HG02588 (cell line): Measurements from ENCODE around the gene RDH8.

ENCODE experiments used
- ATAC-seq: cut with Tn5 transposase; IDR thresholded peaks from one replicate; pipeline ENCODE4 v1.9.1; 2021; ENCODE audit warnings: mild to moderate bottlenecking, moderate library complexity; ENCODE audit not compliant: unreplicated experiment

RDH8 gene

GRCh38 chr19:10013316-10013715 lies at the start of gene RDH8:
TSS of gene RDH8 (plus strand) at chr19:10013483. CDS start at chr19:10013498, 15 bp downstream.
- no peak for ATAC-seq

GRCh38 chr19:9966024-9966423 lies 47.3 kb upstream of the RDH8 start:
- ATAC-seq, result no peak

GRCh38 chr19:9966448-9966847 lies 46.8 kb upstream of the RDH8 start:
- no peak for ATAC-seq

- ATAC-seq, result no peak
These were observed 46.0 kb upstream of the RDH8 start for GRCh38 chr19:9967326-9967725.

- no peak for ATAC-seq
These were observed 44.2 kb upstream of the RDH8 start for GRCh38 chr19:9968820-9969687.

GRCh38 chr19:9969688-9969975 lies 43.7 kb upstream of the RDH8 start:
- ATAC-seq, result no peak

- ATAC-seq, result no peak
These were observed 42.8 kb upstream of the RDH8 start for GRCh38 chr19:9970481-9970880.

GRCh38 chr19:9971166-9971897 lies 42.0 kb upstream of the RDH8 start:
- no peak for ATAC-seq

GRCh38 chr19:9972103-9972502 lies 41.2 kb upstream of the RDH8 start:
- ATAC-seq, result no peak

- no peak for ATAC-seq
These were observed 31.6 kb upstream of the RDH8 start for GRCh38 chr19:9981406-9982260.

GRCh38 chr19:9986787-9987281 lies 26.4 kb upstream of the RDH8 start:
- no peak for ATAC-seq

- ATAC-seq, result no peak
These were observed 23.8 kb upstream of the RDH8 start for GRCh38 chr19:9989504-9989903.

- no peak for ATAC-seq
These were observed 21.7 kb upstream of the RDH8 start for GRCh38 chr19:9991425-9992191.

- no peak for ATAC-seq
These were observed 18.2 kb upstream of the RDH8 start for GRCh38 chr19:9995084-9995483.

GRCh38 chr19:9995999-9996398 lies 17.3 kb upstream of the RDH8 start:
- ATAC-seq, result no peak

- ATAC-seq, result no peak
These were observed 16.7 kb upstream of the RDH8 start for GRCh38 chr19:9996541-9996940.

- no peak for ATAC-seq
These were observed 13.0 kb upstream of the RDH8 start for GRCh38 chr19:10000171-10000826.

- ATAC-seq, result no peak
These were observed 11.4 kb upstream of the RDH8 start for GRCh38 chr19:10001899-10002298.

- ATAC-seq, result no peak
These were observed 10.0 kb upstream of the RDH8 start for GRCh38 chr19:10003271-10003670.

- ATAC-seq, result no peak
These were observed 8.7 kb upstream of the RDH8 start for GRCh38 chr19:10004617-10005016.
